Suppressor macrophage (primary cell): Measurements from ENCODE around the gene F2R.
"Not testable (repeated sequence)": the region's sequence is repeated elsewhere in the genome, so short reads cannot be mapped to it uniquely, and the experiment has no call there.

ENCODE experiments used
- DNase-seq, 4 experiments: peaks; one replicate each; pipeline ENCODE4 v3.0.0-alpha.2; 2020 to 2022
- total RNA-seq, 17 experiments: gene quantifications; one replicate each; lab custom pipeline; 2026; ENCODE audit warnings: mixed read lengths in 6 of 17, inconsistent platforms in 3 of 17; lab: John Stamatoyannopoulos, UW

Gene F2R
- total RNA-seq = 0.07 to 3.1 (median 0.30) reads per million in 17 experiments

DNA sequence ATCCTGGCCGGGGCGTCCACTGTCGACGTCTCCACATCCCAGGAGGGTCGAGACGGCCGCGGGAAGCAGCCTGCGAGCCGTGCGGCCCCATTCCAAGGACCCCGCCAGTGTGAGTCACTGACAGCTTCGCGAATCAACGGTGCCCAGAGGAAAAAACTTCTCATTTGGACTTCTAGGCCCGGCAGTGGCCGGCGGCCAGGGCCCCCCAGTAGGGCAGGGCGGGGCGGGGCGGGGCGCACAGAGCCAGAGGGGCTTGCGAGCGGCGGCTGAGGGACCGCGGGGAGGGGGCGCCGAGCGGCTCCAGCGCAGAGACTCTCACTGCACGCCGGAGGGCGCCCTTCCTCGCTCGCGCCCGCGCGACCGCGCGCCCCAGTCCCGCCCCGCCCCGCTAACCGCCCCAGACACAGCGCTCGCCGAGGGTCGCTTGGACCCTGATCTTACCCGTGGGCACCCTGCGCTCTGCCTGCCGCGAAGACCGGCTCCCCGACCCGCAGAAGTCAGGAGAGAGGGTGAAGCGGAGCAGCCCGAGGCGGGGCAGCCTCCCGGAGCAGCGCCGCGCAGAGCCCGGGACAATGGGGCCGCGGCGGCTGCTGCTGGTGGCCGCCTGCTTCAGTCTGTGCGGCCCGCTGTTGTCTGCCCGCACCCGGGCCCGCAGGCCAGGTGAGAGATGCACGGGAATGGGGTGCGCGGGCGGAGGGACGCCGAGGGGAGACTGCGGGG is at the start of gene F2R:
Gene F2R (plus strand): TSS at position 391 of the 720 bp plus-strand sequence. CDS start 182 bp downstream, at position 573.
- DNase-seq = peak; percentile 38 to 71 (median 55)

DNA sequence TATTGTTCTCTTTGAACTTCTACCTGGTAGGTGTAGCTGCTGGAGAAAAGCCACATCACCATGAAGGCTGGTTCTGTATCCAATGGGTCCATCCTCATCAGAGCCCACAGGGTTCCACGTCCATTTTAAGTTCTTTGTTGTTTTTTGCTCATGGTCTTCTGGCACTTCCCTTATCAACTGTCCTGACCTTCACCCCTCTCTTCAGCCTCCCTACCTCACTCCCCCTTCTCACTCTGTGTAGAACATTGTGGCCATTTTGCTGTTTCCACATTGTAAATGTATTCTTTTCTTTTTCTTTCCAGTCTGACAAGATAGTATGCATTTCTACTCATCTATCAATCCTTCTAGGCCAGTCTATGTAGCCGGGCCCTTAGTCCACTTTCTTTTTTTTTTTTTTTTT is 48.4 kb upstream of the F2R start:
- DNase-seq = no peak

DNA sequence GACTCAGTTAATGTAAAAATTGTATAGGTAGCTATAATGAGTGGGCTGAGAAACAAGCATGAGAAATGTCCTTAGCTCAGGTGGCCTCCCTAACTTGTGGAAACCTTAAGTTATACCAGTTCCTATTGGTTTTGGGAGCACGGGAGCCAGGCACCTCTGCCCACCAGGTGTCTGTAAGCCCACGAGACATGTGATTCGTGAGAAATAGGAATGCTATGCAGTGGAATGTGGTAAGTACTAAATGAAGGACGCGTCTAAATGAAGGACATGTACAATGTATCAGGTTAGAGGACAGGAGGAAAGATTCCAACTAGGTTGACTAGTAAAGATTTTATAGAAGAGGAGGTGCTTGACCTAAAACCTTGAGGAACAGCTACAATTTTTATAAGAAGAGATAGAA is 46.7 kb upstream of the F2R start:
- no peak for DNase-seq

DNA sequence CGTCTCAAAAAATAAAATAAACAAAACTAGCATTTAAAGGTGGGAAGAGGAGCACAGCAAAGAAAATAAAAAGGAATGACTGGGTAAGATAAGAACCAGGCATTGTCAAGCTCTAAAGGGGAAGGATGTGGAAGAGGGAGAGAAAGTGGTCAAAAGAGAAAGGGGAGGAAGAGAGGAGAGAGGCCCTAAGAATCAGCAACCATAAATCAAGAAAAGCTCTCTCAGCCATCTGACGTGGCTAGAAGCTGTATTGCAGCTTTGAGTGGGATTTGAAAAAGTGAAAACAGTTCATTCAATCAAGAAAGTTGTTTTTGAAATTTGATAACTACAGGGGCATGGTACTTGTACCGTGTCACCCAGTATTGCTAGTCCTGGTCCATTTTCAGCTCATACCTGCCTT is 45.4 kb upstream of the F2R start:
- no peak for DNase-seq

DNA sequence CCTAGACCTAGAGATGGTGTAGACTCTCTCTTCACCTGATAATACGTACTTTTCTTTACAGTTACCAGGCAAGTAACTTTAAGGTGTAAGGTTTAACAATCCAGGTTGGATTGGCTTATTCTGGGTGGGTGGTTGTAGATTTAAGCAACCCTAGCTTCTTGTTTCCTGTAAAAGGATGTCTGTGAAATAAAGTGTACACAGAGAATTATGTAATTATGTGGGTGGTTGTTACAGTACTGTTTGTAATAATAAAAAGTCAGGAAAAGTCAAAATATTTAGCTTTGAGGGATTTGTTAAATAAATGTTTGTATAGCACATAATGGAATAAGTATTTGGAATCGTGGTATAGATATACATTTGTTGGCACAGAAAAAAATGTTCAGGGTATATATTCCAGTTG is 43.7 kb upstream of the F2R start:
- DNase-seq = peak in 1 of 4 experiments; percentile 7

DNA sequence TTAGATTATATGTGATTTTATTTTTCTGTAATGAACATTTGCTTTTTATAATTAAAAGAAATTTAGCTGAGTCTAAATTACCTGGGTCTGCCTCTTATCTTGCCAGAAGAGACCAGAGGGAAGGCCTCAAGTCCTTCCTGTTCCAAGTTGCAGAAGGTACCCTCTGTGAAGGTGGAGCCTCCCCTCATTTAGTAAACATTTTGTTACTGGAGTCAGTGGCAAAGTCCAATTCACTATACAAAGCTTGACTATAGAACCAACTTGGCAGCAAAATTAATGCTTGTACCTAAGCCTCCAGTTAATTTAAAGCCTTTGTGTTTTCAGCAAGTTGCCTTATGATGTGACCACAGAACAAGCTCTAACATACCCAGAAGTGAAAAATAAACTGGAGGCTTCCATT is 42.8 kb upstream of the F2R start:
- DNase-seq = no peak

DNA sequence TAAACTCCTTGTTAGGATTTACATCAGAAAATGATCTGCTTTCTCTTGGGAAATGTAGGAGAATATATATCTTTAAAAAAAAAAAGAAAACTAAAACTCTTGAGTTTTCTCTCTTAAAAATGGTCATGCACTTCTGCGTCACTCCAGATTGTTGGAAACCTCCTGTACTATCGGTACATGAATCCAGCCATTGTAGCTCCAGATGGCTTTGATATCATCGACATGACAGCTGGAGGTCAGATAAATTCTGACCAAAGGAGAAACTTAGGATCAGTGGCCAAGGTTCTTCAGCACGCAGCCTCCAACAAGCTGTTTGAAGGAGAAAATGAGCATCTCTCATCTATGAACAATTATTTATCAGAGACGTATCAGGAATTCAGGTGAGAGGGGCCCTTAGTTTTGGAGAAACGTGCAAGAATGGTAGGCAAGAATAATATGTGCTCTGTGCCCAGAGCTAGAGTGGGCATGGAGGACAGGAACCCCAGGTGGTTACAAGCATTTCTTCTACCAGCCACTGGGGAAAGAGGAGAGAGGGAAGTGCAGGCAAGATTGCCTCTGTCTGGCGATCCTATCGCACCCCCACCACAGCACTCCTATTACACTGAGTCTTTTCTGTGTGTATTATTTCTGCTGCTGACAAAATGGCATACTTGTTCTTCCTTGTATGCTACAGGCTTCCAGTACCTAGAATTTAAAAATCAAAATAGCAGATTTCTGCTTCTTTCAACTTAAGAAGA is 41.4 kb upstream of the F2R start:
- no peak for DNase-seq

DNA sequence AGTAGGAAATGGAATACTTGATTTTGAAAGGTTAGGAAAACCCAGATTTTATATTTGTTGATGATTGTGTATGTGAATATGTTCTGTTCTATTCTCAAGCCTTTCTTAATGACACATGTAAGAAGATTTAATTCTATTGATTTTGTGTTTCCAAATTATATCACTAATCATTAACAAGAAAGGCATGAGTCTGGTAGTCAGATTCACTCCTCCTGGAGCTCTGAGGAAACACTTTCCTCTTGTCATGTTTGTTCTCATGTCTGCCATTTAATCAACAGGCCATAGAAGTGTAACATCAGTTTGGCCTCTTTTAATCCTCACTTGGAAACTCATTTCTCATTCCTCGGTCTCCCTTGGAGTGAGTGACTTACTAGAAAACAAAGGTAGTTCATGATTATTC is 40.6 kb upstream of the F2R start:
- DNase-seq = no peak

DNA sequence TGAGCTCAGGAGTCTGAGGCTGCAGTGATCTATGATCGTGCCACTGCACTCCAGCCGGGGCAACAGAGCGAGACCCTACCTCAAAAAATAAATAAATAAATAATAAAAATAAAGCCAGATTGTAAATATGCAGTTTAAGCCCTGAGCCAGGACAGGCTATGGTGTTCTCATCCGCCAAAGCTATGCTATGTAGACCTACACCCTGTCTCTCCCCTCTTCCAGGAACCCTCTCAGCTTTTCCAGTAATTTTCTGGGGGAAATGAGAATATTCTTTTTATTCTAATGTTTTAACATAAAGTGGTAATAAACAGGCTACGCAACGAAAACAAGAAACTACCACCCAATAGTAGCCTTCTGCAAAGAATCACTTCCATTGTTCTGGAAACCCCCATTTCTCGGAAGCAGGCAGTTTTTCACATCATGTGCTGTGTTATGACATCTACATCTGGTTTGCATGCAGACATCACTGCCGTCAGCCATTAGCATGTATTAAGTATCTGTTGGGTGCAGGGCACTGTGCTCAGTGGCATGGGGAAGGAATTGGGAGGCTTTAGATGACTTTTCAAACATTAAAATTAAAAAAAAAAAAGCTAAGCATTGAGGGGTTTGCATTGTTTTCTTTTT is 38.0 kb upstream of the F2R start:
- no peak for DNase-seq

DNA sequence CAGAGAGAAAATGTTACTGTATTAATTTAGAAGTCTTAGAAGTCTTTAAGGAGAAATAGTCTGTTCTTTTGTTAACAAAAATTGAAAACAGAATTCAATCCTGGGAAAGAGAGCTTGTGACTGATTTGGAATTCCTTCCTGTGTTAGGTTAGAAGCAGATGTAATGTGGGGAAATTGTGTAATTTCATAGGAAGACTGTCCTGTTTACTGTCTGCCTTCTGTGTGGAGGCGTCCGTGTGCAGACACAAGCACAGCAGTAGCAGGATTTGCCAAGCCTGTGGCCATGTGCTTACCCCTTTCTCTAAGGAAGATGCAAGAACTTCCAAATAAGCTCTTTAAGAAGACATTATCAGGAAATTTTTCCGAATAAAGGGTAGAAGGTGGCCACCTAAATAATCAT is 36.7 kb upstream of the F2R start:
- DNase-seq = no peak

DNA sequence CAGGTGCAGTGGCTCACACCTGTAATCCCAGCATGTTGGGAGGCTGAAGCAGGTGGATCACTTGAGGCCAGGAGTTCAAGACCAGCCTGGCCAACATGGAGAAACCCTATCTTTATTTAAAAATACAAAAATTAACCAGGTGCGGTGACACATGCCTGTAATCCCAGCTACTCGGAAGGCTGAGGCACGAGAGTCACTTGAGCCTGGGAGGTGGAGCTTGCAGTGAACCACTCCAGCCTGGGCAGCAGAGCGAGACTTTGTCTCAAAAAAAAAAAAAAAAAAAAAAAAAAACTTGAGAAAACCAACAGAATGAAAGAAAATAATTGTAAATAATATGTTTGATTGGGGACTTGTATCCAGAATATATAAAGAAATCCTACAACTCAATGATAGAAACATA is 35.1 kb upstream of the F2R start:
- not testable (repeated sequence) for DNase-seq

DNA sequence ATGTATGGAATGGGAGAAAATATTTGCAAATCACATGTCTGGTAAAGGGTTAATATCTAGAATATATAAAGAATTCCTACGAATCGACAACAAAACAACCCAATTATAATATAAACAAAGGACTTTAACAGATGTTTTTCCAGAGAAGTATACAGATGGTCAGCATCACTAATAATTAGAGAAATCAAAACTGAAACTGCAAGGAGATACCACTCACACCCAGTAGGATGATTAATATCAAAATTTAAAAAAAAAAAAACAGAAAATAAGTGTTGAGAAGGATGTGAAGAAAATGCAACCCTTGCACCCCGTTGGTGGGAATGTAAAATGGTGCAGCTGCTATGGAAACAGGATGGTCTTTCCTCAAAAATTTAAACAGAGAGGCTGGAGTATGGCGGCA is 34.6 kb upstream of the F2R start:
- DNase-seq = no peak

DNA sequence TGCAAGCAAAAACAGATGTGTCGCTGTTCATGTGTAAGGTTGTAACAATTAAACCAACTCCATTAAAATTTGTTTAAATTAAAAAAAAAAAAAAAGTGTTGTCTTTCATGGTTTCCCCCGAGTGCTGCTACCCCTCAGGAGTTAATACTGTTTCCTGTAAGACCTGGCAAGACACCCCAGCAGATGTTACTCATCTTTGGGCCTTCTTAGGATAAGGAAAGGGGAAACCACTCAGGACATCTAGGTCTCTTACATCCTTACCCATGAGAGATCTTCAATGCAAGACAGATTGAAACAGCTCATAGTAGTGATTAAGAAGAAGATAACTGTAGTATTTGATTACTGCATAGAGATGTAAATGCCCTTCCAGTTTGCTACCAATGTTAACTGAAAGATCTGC is 33.5 kb upstream of the F2R start:
- DNase-seq = no peak

DNA sequence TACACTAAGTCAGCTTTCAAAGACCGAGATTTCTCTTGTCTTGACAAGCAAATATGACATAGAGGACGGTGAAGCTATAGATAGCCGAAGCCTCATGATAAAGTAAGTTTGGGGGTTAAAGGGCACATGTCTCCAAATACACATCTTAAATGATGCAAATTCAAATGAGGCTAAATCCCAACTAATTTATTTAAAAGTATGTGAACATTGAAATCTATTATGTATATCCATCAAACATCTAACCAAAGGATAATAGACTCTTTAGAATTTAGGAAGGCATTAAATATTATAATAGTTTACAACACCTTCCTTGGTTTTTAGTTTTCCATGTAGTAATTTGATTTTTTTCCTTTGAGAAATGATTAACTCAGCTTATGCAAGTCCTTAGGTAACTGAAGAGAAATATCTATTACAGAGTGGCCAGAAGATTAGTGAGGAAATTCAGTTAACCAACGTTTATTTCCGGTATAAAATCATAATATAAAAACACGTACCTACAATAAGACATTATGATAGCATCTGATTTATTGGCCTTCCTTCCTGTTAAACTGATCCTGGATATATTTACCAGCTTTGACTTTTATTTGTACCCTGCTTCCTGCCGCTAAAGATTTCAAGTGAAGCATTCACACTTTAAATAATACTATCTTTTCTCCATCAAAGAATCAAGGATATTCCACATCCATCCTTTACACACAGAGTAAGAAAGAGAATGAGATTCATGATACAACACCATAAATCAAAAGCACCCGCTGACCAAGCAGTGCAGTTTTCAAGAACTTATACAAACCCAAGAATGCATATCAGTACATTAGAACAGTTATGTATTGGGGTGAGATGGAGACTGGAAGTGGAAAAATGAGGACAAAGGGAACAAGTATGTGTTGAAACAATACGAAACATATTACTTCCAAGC is 31.9 kb upstream of the F2R start:
- no peak for DNase-seq

DNA sequence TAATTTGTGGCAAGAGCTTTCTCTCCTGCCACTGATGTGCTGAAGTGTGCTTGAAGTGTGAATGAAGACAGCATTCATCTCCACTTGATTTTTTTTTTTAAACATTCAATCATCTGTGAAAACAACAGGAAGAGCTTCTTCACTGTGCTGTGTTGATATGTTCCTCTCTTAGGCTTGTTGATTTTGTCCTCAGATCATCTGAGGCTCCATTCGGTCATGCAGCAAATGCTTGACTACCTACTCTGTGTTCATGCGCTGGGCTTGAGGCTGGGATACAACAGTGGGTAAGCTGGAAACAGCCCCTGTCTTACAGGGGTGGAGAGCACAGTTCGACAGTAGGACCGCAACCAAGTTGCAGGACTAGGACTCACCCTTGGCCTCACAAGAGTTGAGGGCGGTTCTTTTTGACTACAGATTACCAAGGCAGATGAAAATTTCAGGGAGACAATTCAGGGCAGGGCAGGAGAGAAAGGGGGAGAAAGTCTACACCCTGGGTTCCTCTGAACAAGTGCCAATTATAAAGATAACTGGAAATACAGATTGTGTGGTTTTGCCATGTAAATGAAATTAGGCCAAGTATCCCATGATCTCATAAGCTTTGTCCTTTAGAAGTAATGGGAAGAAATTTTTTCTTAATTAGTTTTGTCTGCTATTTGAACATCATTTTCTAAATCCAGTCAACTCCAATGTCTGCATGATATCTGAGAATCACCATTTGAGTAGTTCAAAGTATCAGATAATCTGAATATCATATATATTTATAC is 31.0 kb upstream of the F2R start:
- no peak for DNase-seq

DNA sequence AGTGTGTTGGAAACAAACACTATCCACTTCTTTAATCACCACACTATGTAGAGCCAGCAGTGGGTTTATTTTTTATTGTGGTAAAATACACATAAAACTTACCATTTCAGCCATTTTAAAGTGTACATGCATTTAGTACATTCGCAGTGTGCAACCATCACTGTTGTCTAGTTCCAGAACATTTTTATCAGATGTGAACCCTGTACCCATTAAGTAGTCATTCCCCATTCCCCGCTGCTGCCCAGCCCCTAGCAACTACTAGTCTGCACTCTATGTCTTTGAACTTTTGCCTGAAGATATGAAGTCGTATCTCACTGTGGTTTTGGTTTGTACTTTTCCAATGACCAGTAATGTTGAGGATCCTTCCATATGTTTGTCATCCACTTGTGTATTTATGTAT is 30.2 kb upstream of the F2R start:
- DNase-seq = no peak

DNA sequence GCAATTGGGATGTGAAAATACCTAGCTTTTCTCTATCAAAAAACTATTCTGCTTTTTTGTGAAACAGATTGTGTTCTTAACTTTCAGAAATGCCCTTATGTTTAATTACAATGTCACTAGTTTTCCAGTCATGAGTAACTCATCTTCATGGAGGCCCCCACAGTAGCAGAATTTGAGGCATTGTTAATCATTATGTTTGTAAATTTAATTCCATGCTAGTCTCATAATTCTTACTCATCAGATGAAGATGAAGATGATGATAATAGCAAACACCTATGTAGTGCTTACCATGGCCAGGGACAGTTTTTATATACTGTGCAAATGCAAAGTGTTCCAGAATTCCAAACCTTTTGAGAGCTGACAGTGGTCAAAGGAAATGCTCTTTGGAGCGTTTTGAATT is 27.7 kb upstream of the F2R start:
- no peak for DNase-seq

DNA sequence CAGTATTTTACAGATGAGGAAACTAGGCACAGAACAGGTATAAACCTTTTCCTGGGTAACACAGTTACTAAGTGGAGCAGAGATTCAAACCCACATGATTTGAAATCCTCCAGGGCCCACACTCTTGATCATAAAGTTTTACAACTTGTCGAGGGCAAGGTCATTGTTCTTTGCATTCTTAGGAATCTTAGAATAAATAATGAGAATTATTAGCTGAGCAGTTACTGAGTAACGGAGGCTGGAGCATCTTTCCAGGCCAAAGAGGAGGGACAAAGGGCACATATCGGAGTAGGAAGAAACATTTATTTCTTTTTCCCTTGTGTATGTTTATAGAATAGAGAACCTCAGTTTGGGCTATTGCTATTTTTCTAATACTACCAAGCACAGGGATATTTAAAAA is 27.1 kb upstream of the F2R start:
- no peak for DNase-seq

DNA sequence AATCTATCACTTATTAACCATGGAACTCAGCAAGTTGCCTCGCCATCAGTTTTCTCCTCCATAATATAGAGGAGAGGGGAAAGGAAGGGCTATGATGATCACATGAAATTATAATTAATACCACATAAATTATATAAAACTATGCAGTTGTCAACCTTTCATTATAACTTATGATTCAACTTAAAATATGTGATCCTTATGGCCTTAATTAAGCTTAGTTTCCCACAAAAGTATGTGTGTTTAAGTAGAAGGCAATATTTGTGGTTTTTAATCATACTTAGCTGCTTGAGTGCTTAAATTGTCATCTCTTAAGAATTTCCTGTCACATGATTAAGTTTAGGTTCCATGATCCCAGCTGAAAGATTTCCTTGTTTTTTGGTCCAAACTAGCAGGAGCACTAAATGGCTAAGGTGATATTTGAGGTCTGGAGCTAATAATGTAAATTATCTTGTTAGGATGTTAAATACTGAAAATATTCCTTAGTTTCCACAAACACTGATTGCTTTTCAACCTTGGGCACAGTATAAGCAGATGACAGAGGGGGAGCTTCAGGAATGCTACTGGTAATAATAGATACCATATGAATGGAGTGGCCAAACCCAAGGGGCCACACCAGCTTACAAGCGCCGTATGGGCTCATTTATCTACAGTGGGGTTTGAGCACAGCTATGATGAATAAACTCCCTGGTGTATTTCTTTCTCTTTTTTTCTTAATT is 26.4 kb upstream of the F2R start:
- DNase-seq = no peak

DNA sequence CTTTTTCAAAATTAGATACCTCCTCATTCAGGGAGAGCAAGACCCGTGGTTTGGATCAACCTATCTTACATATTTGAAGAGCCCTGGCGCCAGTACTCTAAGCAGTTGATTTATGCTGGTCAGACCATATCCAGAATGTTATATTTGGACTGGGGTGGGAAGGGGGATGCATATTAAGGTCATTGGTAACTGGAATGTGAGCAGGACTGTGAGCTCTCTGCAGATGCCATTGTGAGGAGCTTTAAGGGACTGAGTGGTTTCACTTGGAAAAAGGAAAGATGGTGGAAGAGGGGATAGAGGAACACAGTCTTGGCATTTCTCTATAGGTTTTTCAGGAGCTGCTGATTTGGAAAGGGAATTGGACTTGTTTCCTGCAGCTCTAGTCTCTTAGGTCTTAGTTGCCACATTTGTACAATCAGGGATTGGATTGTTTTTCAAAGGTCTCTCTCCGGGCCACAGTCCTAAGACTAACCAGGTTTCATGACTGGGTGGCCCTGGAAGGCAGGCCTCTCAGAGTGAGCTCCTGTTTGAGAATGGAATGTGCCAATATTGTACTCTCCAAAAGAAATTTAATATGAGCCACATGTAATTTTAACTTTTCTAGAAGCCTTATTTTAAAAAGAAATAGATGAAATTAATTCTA is 25.8 kb upstream of the F2R start:
- DNase-seq = no peak
